Left colon (tissue), 2 donors: ENCODE measurements around the gene SMAP2. TPM values are rescaled to one million over a fixed set of nuclear protein-coding genes. Genes with fewer than 3 reads are reported as not detected.
"Not testable (repeated sequence)": the region's sequence is repeated elsewhere in the genome, so short reads cannot be mapped to it uniquely, and the experiment has no call there.

Source experiments
- ATAC-seq: fragments of 200-7000 bp; cut with Tn5 transposase; one replicate; pipeline ENCODE4 v1.9.1; 2020; ENCODE audit warnings: mild to moderate bottlenecking, moderate library complexity
- DNase-seq, 2 donors: peaks; one replicate each; pipeline ENCODE4 v3.0.0-alpha.2; 2020
- intact Hi-C, 2 donors: fragments of 100-400 bp; cut with DNase I in 1 of 2; cut with micrococcal nuclease in 1 of 2; formaldehyde crosslinking; loops; one replicate each; pipeline versions ENCODE4 v1.11.2 to v1.14.0; 2022; cut with DNase I, micrococcal nuclease
- total RNA-seq, 2 donors: library from RNA; stranded (reverse); fragmentation: NEBNext Ultra II Directional; extraction: Animal tissue kit (Norgen Biotek cat#: 25700); gene quantifications; one replicate each; pipeline ENCODE4 v1.2.1, GENCODE V29; 2021
- donor health status: DM: no; HTN: no; CAD: no.
- donor health status: DM: yes; HTN: yes; CAD: no.

Gene SMAP2
- total RNA-seq, 2 donors from 2014 or later: 23.9 to 27.2 TPM

DNA sequence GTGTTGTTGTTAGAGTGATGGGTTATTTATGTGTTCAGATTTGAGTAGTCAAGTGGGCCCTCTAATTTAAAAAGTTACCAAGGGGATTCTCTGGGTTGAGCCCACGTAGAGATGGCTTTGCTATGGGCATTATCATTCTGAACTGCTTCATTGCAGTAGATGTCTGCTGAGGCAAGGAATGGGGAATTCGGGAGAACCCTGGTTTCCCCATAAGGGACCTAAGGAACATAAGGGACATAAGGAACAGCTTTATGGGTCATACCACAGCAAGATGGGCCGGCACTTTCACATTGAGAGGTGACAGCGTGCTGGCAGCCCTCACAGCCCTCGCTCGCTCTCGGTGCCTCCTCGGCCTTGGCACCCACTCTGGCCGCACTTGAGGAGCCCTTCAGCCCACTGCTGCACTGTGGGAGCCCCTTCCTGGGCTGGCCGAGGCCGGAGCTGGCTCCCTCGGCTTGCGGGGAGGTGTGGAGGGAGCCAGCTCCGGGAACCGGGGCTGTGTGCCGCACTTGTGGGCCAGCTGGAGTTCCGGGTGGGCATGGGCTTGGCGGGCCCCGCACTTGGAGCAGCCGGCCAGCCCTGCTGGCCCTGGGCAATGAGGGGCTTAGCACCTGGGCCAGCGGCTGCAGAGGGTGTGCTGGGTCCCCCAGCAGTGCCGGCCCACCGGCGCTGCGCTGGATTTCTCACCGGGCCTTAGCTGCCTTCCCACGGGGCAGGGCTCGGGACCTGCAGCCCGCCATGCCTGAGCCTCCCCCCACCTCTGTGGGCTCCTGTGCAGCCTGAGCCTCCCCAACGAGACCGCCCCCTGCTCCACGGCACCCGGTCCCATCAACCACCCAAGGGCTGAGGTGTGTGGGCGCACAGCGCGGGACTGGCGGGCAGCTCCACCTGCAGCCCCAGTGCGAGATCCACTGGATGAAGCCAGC lies 14.1 kb downstream of the SMAP2 start:
- DNase-seq, intact Hi-C loops, ATAC-seq: not testable (repeated sequence)

DNA sequence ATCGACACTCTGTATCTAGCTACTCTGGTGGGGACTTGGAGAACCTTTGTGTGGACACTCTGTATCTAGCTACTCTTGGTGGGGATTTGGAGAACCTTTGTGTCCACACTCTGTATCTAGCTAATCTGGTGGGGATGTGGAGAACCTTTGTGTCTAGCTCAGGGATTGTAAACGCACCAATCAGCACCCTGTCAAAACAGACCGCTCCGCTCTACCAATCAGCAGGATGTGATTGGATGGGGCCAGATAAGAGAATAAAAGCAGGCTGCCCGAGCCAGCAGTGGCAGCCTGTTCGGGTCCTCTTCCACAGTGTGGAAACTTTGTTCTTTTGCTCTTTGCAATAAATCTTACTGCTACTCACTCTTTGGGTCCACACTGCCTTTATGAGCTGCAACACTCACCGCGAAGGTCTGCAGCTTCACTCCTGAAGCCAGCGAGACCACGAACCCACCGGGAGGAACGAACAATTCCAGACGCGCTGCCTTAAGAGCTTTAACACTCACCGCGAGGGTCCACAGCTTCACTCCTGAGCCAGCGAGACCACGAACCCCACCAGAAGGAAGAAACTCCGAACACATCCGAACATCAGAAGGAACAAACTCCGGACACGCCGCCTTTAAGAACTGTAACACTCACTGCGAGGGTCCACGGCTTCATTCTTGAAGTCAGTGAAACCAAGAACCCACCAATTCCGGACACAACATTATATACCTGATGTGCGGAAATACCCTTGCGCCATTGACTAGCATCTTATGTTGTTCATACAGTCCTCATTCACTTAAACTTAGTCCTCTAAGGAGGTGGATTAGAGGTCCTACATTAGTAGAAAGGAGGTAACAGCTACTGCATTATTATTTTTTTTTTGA lies 15.2 kb downstream of the SMAP2 start:
- DNase-seq, ATAC-seq, intact Hi-C loops: not testable (repeated sequence)

DNA sequence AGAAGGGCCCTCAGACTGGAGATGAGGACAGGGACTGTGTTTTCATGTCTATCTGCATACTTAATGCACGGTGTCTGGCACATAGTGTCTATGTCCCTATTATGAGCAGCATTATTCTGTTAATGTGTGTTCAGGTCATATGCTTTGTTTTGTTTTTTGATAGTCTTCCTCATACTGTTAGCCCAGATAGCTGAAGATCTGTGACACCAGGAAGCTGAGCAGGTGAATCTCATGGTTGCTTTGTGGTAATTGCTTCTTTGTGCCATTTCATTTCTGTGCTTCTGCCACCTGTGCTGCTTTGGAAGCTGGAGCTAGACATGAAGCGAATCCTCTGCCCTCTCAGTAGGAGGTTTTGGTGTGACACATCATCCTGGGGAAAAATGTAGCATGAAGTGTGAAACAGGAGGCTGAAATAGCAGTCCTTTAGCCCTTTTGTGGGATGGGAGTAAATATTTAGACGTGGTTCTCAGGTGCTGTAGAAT lies 15.8 kb downstream of the SMAP2 start:
- intact Hi-C loops: no loop called here
- DNase-seq (no peak), ATAC-seq (no peak)

DNA sequence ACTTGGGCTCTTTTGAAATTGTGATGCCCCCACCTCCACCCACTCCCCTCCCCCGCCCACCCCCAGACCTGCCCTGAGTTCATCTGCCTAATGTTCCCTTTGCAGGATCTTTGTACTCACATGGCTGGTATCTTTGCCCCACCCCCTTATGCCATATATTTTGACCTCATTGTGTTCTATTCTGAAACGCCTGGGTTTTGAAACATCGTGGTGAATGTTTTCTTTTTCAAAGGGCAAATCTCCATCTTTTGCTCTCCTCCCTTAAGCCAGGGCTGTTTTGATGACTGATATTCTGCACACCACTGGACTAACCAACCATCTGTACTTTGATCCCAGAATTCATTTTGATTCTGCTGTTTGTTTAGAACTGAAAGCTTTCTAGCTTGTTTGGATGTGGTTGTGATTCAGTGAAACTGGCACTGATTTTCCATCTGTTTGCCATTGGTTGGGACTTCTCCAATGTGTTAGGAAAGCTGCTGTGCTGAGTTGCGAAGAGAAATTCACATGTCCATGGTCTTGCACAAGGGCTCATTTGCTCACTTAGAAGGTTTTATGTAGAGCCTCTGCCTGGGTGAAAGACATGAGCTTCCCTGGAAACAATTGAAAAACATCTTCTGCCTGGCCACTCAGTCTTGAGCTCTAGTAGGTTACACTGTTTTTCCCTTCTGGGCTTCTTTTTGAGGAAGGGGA lies 16.5 kb downstream of the SMAP2 start:
- DNase-seq: no peak
- peak; percentile 69 for ATAC-seq
- intact Hi-C loops: no loop called here

DNA sequence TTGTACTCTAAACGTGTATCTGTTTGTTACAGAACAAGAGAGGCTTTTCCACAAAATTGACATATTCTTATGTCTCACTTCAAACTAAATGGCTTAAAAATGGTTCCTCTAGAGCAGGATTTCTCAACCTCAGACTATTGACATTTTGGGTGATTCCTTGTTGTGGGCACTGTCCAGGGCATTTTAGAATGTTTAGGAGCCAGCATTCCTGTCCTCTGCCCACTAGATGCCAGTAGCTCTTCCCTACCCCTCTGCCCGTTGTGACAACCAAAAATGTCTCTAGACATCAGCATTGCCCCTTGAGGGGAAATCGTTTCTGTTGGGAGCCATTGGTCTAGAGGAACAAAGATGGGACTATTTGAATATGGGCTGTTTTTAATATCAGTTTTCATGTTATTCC lies 17.3 kb downstream of the SMAP2 start:
- intact Hi-C loops: no loop called here
- DNase-seq (no peak), ATAC-seq (no peak)

DNA sequence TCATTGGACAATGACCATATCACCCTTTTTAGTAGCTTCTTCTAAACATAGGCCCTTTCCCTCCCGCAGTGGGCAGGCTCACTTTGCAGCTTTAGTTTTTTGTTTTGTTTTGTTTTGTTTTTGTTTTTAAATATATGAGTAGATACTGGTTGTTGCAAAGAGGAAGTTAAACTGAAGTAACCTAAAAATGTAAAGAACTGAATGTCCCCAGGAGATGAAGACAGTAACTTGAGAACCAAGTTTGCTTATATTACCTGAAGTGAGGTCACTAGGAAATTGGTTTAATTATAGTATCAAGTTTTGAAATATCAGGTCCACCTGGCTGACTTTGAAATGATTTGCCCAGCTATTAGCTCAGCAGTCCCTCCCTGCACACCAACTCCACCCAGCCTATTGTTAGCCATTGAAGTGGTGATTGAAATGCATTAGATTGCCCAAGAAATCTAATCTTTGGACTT lies 18.2 kb downstream of the SMAP2 start:
- no peak for DNase-seq
- no peak for ATAC-seq
- intact Hi-C loops: no loop called here

DNA sequence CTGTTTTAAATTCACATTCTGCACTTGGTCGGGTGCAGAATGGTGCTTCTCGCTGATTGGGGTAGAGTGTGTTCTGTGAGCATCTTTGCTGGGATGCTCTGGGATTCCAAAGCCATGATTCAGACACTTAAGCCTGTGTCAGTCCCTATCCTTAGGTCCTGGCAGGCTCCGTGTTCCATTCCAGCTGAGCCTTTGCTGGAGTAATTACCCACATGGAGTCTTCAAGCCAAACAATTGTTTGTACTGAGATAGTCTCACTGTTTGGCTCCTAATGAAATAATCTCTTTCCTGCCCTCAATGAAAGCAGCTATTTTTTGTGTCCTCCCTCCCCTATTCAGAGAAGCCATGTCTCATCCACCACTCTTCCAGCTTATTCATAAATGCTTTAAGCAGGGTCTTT lies 18.7 kb downstream of the SMAP2 start:
- intact Hi-C loops: no loop called here
- DNase-seq (no peak), ATAC-seq (no peak)

DNA sequence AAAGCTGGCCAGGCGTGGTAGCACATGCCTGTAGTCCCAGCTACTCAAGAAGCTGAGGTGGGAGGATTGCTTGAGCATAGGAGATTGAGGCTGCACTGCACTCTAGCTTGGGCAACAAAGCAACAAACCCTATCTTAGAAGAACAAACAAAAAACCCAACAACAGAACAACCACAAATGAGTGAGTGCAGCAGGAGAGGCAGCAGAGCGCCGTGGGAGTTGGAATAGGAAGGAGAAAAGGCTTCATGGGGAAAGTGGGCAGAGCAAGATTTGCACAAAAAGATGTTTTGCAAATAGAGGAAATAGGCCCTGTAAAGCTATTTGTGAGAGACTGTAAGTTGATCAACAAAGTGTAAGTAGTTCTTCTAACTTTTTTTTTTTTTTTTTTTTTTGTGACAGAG lies 19.6 kb downstream of the SMAP2 start:
- intact Hi-C loops: no loop called here
- DNase-seq (no peak), ATAC-seq (no peak)

DNA sequence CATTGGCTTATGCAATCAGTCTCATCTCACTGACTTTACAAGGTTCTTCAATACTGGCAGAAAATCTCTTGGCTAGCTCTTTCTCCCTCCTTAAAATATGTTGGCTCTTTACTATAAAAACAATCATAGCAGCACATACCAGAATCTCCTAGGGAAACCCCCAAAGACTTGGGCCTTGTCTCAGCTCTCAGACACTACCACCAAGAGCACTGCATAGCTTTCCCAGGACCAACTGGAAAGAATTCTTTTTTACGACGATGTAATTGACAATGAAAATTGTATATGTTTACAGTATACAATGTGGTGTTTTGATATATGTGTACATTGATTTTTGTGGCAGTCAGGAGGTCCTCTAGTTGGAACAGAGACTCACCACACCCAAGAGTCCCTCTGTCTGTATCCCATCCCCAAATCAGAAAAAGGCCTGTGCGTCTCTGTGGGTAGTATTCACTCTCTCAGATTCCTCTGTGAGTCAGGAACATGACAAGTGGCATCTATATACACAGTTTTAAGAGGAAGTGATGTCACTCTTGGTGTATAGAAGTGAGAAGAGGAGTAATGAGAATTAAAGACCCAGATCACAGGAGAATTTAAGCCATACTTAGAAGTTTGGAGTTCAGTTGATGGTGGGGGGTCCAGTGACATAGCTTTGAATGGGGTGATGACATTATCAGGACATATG lies 21.1 kb downstream of the SMAP2 start:
- intact Hi-C loops: no loop called here
- DNase-seq (no peak), ATAC-seq (peak; percentile 36)

DNA sequence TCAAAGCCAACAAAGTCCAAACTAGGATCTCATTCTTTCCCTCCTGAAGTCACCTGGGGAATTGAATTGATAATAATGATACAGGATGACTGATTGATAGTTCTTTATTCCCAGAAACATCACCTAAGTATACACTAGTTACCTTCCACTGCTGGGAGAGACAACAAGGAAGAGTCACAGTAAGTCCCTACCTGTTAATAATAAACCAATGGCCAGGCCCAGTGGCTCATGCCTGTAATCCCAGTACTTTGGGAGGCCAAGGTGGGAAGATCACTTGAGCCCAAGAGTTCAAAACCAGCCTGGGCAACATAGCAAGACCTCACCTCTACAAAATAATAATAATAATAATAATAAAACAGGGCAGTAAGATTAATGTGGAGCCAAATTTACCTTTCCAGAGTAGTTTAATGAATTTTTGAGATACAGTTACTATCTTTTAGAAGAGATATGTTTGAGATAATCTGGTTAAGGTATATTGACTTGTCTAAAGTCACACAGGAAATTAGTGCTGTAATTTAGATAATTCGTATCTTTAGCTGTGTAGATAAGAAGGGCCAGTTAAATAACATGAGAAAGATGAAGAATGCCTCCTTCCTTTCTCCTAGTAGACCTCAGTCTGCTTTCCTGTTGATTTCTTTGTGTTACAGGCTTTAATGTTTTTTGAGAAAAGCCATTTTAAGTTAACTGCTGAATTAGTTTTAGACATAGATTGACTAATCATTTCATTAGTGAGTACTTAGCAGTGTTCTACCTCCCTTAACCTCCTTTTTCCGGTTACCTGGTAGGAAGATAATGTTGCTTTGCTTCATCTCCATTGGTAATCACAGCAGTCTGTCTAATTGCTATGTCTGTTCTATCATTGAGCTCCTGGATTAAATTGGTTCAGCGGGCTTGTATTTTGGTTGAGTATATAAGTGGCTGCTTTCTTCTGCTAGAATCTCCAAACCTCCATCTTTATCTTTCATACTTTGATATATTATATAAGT lies 22.0 kb downstream of the SMAP2 start:
- peak; percentile 78 for ATAC-seq
- DNase-seq: no peak
- intact Hi-C loops: no loop called here

DNA sequence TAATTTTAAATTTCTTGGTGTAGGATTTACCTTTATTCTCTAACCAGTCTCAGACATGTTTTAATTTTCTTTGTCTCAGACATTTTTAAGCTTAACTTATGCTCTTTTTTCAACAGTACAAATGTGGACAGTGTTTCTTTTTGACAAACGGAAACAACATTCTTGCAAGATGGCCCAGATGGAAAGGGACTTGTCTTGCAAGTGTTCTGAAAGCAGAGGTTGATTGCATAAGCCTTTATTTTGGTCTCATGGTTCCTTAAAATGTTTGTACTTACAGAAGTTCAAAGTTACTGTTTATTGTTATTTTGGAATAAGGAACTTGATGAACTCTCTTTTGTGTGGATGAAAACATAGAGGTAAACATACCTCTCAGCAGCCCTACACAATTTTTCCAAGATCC lies 22.9 kb downstream of the SMAP2 start:
- DNase-seq (no peak), ATAC-seq (no peak)
- intact Hi-C loops: no loop called here

DNA sequence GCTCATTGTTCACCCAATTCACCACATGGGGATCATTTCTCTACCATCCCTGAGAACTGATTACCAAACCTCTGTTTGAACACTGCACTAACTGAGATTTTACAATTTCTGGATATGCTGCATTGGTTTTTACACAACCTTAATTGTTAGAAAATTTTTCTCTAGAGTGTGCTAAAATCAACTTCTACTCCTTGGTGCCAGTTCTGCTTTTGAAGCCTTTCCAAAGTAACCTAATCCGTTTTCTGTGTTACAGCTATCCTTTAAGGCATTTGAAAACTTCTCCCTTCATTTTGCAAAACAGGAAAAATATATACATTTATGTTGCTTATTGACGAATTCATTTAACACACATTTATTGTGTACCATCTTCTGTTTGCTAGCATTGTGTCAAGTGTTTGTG lies 23.7 kb downstream of the SMAP2 start:
- ATAC-seq: no peak
- intact Hi-C loops: no loop called here
- DNase-seq: no peak

DNA sequence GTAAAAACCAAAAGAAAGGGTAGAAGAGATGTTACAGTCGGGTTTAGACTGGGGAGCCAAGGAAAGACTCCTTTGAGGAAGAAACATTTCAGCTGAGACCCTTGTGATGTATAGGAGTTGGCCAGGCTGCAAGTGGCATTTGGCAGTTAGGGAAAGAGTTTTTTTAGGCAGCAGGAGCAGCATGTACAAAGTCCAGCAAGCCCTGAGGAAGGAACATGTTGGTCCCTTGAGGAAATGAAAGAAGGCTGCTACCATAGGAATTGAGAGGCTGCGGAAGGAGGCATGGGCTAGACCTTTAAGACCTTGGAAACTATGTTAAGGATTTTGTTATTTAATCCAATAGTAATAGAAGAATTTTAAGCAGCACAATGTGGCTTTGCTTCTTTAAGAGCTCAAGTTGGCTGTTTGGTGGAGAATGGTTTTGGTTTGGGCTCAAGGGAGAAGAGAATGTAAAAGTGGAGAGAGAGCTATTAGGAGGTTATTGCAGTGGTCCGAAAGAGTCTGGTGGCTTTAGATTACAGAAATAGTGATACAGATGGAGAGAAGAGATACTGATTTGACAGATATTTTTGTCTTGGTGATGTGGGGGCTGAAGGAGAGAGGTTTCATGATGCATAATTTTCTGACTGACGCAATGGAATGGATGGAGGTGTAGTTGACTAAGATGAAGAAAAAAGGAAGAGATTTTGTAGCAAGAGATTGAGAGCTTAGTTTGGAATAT lies 26.6 kb downstream of the SMAP2 start:
- intact Hi-C loops: loop anchor here in 1 of 2 donors (10.0 kb wide), 2 partner anchors 55 to 255 kb away; no protein-coding TSS in a partner anchor

DNA sequence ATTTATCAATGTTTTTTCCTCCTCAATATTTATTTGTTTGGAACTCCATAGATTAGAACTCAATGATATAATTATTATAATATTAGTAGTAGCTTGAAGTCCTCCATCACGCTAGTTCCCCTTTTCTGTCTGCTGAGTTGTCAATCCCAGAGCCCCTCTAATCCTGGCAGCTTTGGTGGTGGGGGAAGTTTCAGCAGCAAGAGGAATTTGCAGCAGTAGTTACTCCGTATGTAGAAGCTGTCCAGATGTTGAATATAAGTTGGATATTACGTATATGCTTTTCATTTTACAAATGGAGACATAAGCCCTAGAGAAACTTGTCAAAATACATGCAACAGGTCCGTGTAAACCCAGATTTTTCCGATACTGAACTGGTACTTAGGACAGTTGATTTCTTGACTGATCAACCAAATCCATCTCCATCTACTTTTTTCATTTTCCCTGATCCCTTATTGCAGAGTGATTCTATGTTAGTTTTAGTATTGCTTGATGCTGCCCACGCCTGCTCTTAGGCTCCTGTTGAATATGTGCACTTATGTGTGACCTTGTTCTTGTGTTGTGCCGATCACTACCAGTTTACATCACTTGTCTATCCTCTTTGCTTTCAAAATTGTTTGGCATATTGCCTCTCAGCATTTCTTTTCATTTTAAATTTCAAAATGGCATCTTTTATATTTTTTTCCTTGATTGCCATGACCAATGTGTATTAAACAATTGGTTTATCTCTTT lies 28.1 kb downstream of the SMAP2 start:
- intact Hi-C loops: loop anchor here in 1 of 2 donors (10.0 kb wide), 2 partner anchors 57 to 257 kb away; no protein-coding TSS in a partner anchor
- ATAC-seq: no peak
- DNase-seq: no peak

More for the DNA sequence above, 26.6 kb downstream of the SMAP2 start:
- DNase-seq (no peak), ATAC-seq (peak; percentile 49)

DNA sequence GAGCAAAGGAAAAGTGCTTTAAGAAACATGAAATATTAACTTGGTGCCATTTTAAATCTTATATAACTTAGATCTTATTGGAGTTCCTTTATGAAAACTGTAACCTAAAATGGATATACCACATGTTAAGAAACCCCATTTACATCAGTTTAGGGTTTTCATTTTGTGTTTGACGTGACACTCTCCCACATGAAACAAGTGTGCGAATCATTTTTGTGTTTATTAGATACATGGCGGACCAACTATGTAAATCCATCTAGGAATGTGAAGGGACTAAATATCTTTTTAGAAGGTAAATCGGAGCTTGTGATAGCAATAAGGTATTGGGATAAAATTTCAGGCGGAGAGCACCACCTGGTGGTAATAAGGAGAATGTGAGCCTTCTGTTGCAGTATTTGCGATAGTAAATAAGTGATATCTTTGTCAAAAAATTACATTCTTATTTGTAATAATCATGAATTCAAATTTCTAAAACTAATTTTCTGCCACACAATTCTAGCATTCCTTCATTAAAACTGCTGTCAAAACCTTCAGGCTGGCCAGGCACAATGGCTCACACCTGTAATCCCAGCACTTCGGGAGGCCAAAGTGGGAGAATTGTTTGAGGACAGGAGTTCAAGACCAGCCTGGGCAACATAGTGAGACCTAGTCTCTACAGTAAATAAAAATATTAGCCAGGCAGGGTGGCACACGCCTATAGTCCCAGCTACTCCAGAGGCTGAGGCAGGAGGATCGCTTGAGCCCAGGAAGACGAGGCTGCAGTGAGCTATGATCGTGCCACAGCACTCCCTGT lies 31.3 kb downstream of the SMAP2 start:
- intact Hi-C loops: loop anchor here in 1 of 2 donors (10.0 kb wide), 2 partner anchors 60 to 260 kb away; no protein-coding TSS in a partner anchor
- DNase-seq (no peak), ATAC-seq (peak; percentile 62)
